HG03139 (cell line): ENCODE results near the gene PKN2.

Source experiments
- ATAC-seq: cut with Tn5 transposase; IDR thresholded peaks from one replicate; pipeline ENCODE4 v1.9.1; 2021; ENCODE audit not compliant: unreplicated experiment

PKN2 gene

GRCh38 chr1:88731475-88732269 is 47.6 kb downstream of the PKN2 start:
- ATAC-seq, result no peak

DNA sequence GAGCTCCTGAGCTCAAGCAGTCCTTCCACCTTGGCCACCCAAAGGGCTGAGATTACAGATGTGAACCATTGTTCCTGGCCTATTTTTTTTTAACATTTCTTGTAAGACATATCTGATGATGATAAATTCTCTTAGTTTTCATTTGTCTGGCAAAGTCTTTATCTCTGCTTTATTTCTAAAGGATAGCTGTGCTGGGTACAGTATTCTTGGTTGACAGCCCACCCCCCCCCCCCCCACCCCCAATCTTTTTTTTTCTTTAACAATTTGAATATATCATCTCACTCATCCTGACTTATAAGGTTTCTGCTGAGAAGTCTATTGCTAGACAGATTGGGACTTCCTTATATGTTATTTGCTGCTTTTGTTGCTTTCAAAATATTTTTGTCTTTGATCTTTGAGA is 51.3 kb downstream of the PKN2 start:
- no peak for ATAC-seq

- no peak for ATAC-seq
Observed at GRCh38 chr1:88735909-88736308, 51.8 kb downstream of the PKN2 start.

GRCh38 chr1:88736633-88737248 is 52.7 kb downstream of the PKN2 start:
- no peak for ATAC-seq

DNA sequence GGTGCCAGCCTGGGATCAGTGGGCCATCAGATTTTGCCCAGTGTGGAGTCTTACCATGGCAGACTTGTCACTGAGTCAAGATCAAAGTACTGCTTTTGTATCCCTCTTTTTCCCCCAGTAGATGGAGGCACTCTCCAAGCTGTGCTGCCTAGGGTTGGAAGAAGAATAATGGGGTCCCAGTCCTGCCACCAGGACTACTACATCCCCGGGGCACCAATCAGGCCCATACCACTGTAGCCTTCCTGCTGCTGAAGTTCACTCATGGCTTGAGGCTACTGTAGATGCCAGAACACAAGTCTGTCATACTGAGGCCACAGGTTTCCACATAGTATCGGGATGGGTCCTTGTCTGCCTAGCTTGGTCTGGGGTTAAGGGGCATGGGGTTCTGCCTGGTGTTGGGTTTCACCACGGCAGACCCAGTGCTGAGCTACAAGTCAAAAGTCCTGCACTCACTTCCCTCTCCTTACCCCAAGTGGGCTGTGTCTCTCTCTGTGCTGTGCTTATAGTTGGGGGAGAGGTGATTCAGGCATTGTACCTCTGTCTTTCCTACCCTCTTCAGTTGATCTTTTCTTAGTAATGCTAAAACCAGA is 53.4 kb downstream of the PKN2 start:
- no peak for ATAC-seq

DNA sequence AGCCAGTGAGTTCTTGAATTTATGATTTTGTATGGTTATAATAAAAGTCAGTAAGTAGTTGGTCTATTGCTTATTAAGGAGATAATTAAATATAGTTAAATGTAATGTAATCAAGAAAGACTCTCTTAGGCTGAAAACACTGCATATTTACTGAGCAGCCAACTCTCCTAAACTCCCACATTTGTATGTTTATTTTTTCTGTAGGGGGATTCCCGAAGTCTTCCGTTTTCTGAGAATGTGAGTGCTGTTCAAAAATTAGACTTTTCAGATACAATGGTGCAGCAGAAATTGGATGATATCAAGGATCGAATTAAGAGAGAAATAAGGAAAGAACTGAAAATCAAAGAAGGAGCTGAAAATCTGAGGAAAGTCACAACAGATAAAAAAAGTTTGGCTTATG is 56.7 kb downstream of the PKN2 start:
- no peak for ATAC-seq

DNA sequence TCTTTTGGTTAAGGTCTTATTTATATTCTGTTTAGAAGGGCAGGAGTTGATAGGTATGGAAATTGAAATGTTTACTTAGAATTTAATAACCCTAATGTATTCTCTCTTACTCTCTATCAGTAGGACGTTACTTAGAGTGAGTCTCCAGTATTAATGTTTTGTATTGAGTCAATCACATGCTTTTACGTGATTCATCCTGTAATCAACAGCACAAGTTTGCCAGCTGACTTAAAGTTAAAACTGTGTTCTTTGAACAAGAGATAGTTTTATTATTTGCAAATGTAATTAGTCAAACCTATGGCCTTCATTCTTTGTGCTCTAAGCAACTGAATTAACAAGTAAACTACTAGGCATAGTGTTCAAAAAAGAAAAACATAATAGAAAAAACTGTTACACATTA is 57.3 kb downstream of the PKN2 start:
- ATAC-seq, result no peak

DNA sequence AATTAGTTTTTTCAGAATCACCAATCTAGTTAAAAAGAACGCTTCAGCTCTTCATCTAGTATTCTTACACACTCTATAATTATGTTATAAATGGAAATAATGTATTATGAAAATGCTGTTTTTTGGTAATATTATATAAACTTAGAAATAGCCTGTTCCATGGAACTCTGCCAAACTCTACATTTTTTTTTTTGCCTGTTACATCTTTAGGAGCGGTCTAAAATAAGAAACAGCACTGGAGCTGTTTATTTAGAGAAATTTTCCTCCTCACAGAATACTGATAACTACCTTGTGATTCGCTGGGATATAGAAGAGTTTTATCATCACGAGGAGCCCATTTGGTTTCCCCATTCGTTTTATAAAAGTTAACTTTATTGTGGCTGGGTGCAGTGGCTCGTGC is 58.5 kb downstream of the PKN2 start:
- no peak for ATAC-seq

DNA sequence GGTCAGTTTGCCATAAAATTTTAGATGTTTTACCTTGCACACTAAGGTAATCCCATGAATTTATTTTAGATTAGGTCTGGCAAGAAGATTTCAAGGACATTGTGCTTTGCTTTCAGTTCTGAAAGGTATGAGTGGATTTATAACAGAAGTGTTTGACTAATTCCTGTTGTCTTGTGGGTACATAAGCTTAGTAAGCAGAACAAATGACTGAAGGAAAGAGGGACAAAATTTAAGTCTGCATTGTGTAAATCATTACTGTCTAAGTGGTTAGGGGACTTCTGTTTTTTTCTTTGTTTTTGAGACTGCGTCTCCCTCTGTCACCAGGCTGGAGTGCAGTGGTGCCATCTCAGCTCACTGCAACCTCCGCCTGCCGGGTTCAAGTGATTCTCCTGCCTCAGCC is 60.1 kb downstream of the PKN2 start:
- no peak for ATAC-seq

DNA sequence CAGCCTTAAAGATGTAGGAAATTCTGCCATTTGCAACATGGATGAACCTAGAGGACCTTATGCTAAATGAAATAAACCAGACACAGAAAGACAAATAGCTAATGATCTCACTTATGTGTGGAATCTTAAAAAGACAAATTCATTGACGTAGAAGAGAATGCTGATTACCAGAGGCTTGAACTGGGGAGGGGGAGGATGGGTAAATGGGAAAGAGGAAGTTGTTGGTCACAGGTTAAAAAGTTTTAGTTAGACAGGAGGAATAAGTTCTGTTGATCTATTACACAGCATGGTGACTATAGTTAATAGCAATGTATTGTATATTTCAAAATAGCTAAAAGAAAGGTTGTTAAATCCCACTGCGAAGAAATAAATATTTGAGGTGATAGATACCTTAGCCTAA is 62.8 kb downstream of the PKN2 start:
- no peak for ATAC-seq

- no peak for ATAC-seq
Observed at GRCh38 chr1:88751714-88752113, 67.6 kb downstream of the PKN2 start.

DNA sequence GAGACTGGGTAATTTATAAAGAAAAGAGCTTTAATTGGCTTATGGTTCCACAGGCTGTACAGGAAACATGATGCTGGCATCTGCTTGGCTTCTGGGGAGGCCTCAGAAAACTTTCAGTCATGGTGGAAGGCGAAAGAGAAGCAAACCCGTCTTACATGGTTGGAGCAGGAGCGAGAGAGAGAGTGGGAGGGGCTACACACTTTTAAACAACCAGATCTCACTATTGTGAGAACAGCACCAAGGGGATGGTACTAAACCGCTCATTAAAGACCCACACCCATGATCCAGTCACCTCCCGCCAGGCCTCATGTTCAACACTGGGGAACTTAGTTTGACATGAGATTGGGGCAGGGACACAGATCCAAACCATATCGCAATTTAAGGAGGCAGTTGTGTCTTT is 69.4 kb downstream of the PKN2 start:
- ATAC-seq, result no peak

DNA sequence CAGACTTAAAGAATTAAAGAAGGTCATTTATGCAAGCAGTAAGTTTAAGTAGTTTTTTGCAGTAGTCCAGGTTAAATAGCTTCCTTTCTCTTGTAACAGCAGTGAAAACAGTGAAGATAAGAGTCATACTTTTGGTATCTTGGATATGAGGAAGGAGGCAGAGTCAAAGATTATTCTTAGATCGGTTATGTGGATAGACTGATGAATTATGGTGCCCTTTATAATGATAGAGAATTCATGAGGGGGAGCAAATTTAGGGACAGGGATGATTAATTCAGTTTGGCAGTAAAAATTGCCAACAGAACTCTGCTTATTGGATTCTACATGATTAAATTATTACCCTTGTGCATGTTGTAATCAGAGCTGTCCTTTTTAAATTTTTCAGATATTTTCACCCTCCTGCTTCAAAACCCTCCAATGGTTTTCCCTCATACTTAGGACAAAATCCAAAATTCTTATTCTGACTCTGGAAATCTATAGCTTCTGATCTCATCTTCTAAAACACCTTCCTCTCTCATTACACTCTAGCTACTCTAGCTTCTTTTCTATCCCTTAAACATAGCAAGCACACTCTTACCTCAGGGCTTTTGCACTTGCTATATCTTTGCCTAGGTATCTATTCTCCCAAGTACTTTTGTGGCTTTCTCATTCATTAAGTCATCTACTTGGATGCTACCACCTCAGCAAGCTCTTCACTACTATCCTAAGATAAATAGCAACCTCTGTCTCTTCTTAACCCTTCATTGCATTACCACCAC is 79.8 kb downstream of the PKN2 start:
- ATAC-seq, result no peak

GRCh38 chr1:88768187-88768586 is 84.1 kb downstream of the PKN2 start:
- no peak for ATAC-seq

DNA sequence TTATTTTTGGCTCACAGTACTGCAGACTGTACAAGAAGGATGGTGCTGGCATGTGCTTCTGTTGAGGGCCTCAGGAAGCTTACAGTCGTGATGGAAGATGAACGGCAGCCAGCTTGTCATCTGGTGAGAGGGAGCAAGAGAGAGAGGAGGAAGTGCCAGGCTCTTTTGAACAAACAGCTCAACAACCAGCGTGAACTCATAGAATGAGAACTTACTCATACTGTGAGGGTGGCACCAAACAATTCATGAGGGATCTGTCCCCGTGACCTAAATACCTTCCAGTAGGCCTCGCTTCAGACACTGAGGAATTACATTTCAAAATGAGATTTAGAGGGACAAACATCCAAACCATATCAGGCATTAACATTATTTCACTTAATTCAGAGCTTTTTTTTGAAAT is 84.7 kb downstream of the PKN2 start:
- ATAC-seq, result no peak

GRCh38 chr1:88773540-88774150 is 89.6 kb downstream of the PKN2 start:
- no peak for ATAC-seq

DNA sequence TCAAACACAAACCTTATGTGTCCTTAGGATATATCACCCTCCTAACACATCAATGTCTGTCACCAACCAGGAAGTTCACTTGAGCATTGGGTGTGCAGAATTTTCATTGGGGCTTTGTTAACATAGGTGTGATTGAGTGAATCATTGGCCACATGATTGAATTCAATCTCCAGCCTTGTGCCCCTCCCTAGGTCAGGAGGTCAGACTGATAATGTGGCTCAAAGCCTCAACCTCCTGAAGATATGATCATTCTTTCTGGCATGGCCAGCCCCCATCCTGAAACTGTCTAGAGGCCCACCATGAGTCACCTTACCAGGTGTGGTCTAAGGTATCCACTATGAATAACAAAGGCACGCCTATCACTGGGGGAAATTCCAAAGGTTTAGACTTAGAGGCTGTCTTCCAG is 90.1 kb downstream of the PKN2 start:
- no peak for ATAC-seq

- ATAC-seq, result no peak
Observed at GRCh38 chr1:88777604-88778149, 93.6 kb downstream of the PKN2 start.

DNA sequence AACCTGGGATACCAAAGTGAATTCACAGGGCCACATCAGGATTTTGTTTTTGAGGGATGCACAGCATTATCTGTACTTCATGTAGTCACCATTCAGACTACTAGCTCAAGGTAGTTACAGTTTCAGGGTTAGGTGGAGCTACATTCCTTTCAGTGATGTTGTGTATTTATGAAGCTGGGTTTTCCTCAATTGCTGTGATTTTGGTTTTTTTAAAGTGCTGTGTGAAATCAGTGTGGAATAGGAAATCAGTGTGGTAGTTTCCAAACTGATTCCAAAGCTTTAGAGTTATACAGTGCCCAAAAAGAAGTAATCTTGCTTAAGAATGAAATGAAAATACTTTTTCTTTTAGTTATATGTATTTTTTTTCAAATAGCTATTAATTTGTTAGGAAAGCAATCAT is 95.8 kb downstream of the PKN2 start:
- ATAC-seq, result no peak

DNA sequence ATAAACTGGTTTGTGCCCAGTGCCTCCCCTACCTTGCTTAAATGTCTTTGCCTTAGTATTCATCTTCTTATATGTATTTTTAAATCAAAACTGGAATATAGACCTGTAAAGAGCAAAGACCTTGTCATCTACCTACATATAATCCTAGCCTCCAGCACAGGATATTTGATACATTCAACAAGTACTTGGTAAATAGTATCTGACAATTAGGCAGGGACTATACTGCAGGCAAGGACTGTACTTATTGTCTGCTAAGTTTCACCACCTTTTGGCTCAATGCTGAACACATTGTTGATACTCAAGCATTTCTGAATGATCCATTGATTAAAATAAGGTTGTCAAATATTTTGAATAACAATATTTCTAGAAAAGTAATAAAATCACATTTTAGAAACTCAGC is 96.4 kb downstream of the PKN2 start:
- ATAC-seq, result no peak

- ATAC-seq, result no peak
Observed at GRCh38 chr1:88783145-88783544, 99.1 kb downstream of the PKN2 start.
